Breast epithelium (tissue), 4 donors: ENCODE measurements around the gene RNF11. TPM values are rescaled to one million over a fixed set of nuclear protein-coding genes. Genes with fewer than 3 reads are reported as not detected.
"Not testable (repeated sequence)": the region's sequence is repeated elsewhere in the genome, so short reads cannot be mapped to it uniquely, and the experiment has no call there.

Source experiments
- DNase-seq, 2 donors: peaks; one replicate each; pipeline ENCODE4 v3.0.0-alpha.2; 2019; ENCODE audit warnings: low spot score in 2 of 2
- H3K27ac ChIP-seq, 2 donors: fragments of 200-600 bp; sonication (generic) in 1 of 2; one replicate each; pipeline ENCODE4 v1.5.1; 2016 to 2019; ENCODE audit warnings: mild to moderate bottlenecking in 1 of 2
- H3K27me3 ChIP-seq, 2 donors: fragments of 200-600 bp; sonication (generic) in 1 of 2; one replicate each; pipeline versions ENCODE4 v1.5.1 to v1.6.0; 2017 to 2019; ENCODE audit warnings: control low read depth in 1 of 2, mild to moderate bottlenecking in 1 of 2
- H3K36me3 ChIP-seq: fragments of 200-600 bp; one replicate; pipeline ENCODE4 v1.5.1; 2019
- H3K4me1 ChIP-seq, 2 donors: fragments of 200-600 bp; sonication (generic); one replicate each; pipeline ENCODE4 v1.5.1; 2016 to 2019; ENCODE audit warnings: control low read depth in 1 of 2
- H3K4me3 ChIP-seq, 3 donors: fragments of 200-600 bp; sonication (generic); 1 replicate in 2 of 3; 2 replicates in 1 of 3; pipeline ENCODE4 v1.5.1; 2016 to 2019; ENCODE audit warnings: mild to moderate bottlenecking in 3 of 3, moderate library complexity in 2 of 3
- H3K9me3 ChIP-seq, 2 donors: fragments of 200-600 bp; sonication (generic) in 1 of 2; one replicate each; pipeline ENCODE4 v1.5.1; 2016 to 2019; ENCODE audit warnings: control low read depth in 1 of 2
- POLR2A ChIP-seq: fragments of 450-650 bp; IDR thresholded peaks from one replicate; pipeline ENCODE4 v1.6.1; 2016; ENCODE audit warnings: antibody characterized with exemption, mild to moderate bottlenecking, moderate library complexity
- POLR2AphosphoS5 ChIP-seq, 3 donors: sonication (generic); formaldehyde crosslinking; IDR thresholded peaks; one replicate each; pipeline ENCODE4 v1.6.1; 2017; ENCODE audit warnings: antibody characterized with exemption in 3 of 3
- intact Hi-C: fragments of 100-400 bp; cut with DNase I; formaldehyde crosslinking; loops from one replicate; pipeline ENCODE4 v1.15.1; 2023; ENCODE audit warnings: low total_unique reads
- total RNA-seq, 3 donors: library from RNA; depleted of rRNA; stranded (reverse); fragments of >200 nt; gene quantifications; one replicate each; pipeline ENCODE4 v1.1.0, GENCODE V29; 2016
- TF ChIP-seq, protein P1 (sequence below), 3 donors: fragments of 450-650 bp; IDR thresholded peaks; one replicate each; pipeline ENCODE4 v1.5.1; 2016 to 2017; ENCODE audit warnings: antibody characterized with exemption in 3 of 3, mild to moderate bottlenecking in 3 of 3, moderate library complexity in 3 of 3

RNF11 gene
- total RNA-seq, 3 donors from 2014 or later: 96.0 to 100 (median 96.9) TPM

GRCh38 chr1:51228471-51228870 lies 7.6 kb upstream of the RNF11 start:
- intact Hi-C loops: not testable (repeated sequence)
- peak in 1 of 3 donors; percentile 37 for TF ChIP-seq POLR2AphosphoS5 (IDR thresholded peaks at IDR 0.05)
- H3K27ac ChIP-seq: peak overlapping the region in 1 of 2 donors; percentile 13

GRCh38 chr1:51230501-51231078 lies 5.5 kb upstream of the RNF11 start:
- Histone ChIP-seq H3K4me3 (no peak overlapping the region), H3K36me3 (no peaks in the 10 kb centered on the region), H3K4me1 (no peaks in the 10 kb centered on the region), H3K27me3 (no peaks in the 10 kb centered on the region), H3K9me3 (no peaks in the 10 kb centered on the region), H3K27ac (no peak overlapping the region)
- no peak for TF ChIP-seq POLR2AphosphoS5 (IDR thresholded peaks at IDR 0.05)
- TF ChIP-seq, protein P1, sequence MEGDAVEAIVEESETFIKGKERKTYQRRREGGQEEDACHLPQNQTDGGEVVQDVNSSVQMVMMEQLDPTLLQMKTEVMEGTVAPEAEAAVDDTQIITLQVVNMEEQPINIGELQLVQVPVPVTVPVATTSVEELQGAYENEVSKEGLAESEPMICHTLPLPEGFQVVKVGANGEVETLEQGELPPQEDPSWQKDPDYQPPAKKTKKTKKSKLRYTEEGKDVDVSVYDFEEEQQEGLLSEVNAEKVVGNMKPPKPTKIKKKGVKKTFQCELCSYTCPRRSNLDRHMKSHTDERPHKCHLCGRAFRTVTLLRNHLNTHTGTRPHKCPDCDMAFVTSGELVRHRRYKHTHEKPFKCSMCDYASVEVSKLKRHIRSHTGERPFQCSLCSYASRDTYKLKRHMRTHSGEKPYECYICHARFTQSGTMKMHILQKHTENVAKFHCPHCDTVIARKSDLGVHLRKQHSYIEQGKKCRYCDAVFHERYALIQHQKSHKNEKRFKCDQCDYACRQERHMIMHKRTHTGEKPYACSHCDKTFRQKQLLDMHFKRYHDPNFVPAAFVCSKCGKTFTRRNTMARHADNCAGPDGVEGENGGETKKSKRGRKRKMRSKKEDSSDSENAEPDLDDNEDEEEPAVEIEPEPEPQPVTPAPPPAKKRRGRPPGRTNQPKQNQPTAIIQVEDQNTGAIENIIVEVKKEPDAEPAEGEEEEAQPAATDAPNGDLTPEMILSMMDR (IDR thresholded peaks at IDR 0.05): no peak
- TF ChIP-seq POLR2A: no peak
- intact Hi-C loops: no loop called here
- DNase-seq: no peak

More at GRCh38 chr1:51228471-51228870, 7.6 kb upstream of the RNF11 start:
- not testable (repeated sequence) for H3K9me3 ChIP-seq, H3K36me3 ChIP-seq, H3K4me3 ChIP-seq, H3K4me1 ChIP-seq, H3K27me3 ChIP-seq
- peak in 1 of 2 donors; percentile 35 for DNase-seq

DNA sequence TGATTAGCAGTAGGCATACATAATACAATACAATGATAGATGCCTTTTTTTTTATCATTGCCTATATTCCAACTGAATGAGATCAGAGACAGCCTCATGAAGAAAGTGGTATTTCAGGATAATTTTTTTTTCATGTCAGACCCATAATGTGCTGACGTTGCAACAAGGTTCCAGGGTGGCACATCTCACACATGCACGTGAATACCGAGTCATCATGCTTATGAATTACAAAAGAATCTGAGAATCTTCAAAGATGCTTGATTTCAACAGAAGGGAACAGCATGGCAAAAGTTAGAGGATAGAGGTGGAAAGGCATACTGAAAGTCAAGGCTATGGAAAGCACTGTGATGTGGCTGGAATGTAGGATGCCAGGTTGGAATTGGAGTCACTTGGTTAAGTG lies 5.0 kb upstream of the RNF11 start:
- H3K4me1 ChIP-seq: no peaks in the 10 kb centered on the region
- no peak for DNase-seq
- intact Hi-C loops: no loop called here
- no peaks in the 10 kb centered on the region for H3K27me3 ChIP-seq
- no peaks in the 10 kb centered on the region for H3K36me3 ChIP-seq
- H3K27ac ChIP-seq: no peak overlapping the region
- no peaks in the 10 kb centered on the region for H3K9me3 ChIP-seq
- H3K4me3 ChIP-seq: no peak overlapping the region
- TF ChIP-seq POLR2A (no peak), POLR2AphosphoS5 (IDR thresholded peaks at IDR 0.05) (no peak)
- TF ChIP-seq, protein P1 (IDR thresholded peaks at IDR 0.05): no peak

- no peak for TF ChIP-seq POLR2AphosphoS5 (IDR thresholded peaks at IDR 0.05)
- TF ChIP-seq, protein P1 (IDR thresholded peaks at IDR 0.05): no peak
- TF ChIP-seq POLR2A: no peak
- H3K27ac ChIP-seq: no peak overlapping the region
- no peaks in the 10 kb centered on the region for H3K36me3 ChIP-seq
- no peaks in the 10 kb centered on the region for H3K27me3 ChIP-seq
- H3K4me1 ChIP-seq: no peaks in the 10 kb centered on the region
- intact Hi-C loops: no loop called here
- no peak for DNase-seq
- H3K4me3 ChIP-seq: no peak overlapping the region
- no peaks in the 10 kb centered on the region for H3K9me3 ChIP-seq
Observed at GRCh38 chr1:51231896-51232295, 4.2 kb upstream of the RNF11 start.

GRCh38 chr1:51234236-51234635 lies 1.8 kb upstream of the RNF11 start:
- H3K4me3 ChIP-seq, H3K27me3 ChIP-seq, H3K9me3 ChIP-seq, H3K27ac ChIP-seq, H3K36me3 ChIP-seq, DNase-seq, intact Hi-C loops, H3K4me1 ChIP-seq: not testable (repeated sequence)

DNA sequence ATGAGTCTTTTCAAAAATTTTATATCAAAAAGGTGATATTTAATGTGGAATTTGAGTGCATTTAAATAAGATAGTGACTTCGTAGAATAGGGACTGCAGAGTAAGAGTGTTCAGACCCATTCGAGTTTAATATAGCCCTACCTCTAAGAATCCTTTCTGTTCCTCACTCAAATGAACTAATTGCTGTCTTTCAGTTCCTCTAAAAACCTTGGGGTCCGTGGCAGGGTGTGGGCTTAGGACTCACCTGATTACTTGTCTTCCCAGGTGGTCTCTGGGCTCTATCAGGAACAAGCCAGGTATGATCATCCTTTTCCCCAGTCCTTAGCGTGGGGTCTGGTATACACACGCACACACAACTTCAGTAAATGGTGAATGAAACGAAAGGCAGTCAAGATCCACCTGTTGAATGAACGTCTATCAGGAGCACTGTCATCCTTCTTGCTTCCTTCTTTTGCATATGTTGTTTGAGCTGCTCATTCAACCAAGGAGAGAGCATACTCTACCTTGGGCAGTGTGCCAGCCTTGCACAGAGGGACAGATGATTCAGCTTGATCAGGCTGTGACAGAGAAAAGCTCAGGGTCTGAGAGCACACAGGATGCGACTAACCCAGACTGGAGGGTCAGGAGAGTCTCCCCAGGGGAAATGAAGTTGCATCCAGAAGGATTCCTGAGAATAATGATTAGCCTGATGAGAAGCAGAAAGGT lies 1.2 kb upstream of the RNF11 start:
- H3K36me3 ChIP-seq: no peaks in the 10 kb centered on the region
- DNase-seq: peak; percentile 66 to 67
- H3K27me3 ChIP-seq: no peaks in the 10 kb centered on the region
- peak overlapping the region in 2 of 3 donors; percentile 92 to 95 for H3K4me3 ChIP-seq
- intact Hi-C loops: no loop called here
- H3K27ac ChIP-seq: peak overlapping the region; percentile 99
- no peaks in the 10 kb centered on the region for H3K9me3 ChIP-seq
- TF ChIP-seq, protein P1 (IDR thresholded peaks at IDR 0.05): no peak
- TF ChIP-seq POLR2AphosphoS5 (IDR thresholded peaks at IDR 0.05) (no peak), POLR2A (no peak)
- peaks cover 0 to 5% of the 10 kb centered on the region in 2 donors for H3K4me1 ChIP-seq
